NCI-H82 treated with DMSO at 0.1 percent for 48 hours (cell line): ENCODE results near the gene SLC4A5.
"Not testable (repeated sequence)": the region's sequence is repeated elsewhere in the genome, so short reads cannot be mapped to it uniquely, and the experiment has no call there.

Experiments
- DNase-seq: peaks from one replicate; lab custom pipeline; 2025; ENCODE audit not compliant: unreplicated experiment; lab: John Stamatoyannopoulos, UW

The SLC4A5 gene

GRCh38 chr2:74205113-74205512 is 138.1 kb downstream of the SLC4A5 start:
- DNase-seq: no peak

- no peak for DNase-seq
Measured at GRCh38 chr2:74204436-74204835, 138.8 kb downstream of the SLC4A5 start.

- DNase-seq: no peak
Measured at GRCh38 chr2:74201596-74201995, 141.6 kb downstream of the SLC4A5 start.

GRCh38 chr2:74201196-74201595 is 142.0 kb downstream of the SLC4A5 start:
- no peak for DNase-seq

- DNase-seq: no peak
Measured at GRCh38 chr2:74199871-74200305, 143.3 kb downstream of the SLC4A5 start.

- no peak for DNase-seq
Measured at GRCh38 chr2:74199275-74199701, 143.9 kb downstream of the SLC4A5 start.

GRCh38 chr2:74198461-74199274 is 144.5 kb downstream of the SLC4A5 start, which contains the start of gene MTHFD2:
TSS of gene MTHFD2 (plus strand) at chr2:74198615. CDS start at chr2:74198642, 27 bp downstream.
- DNase-seq: peak; percentile 94

GRCh38 chr2:74198023-74198460 is 145.2 kb downstream of the SLC4A5 start:
- DNase-seq: no peak

- no peak for DNase-seq
Measured at GRCh38 chr2:74197049-74197448, 146.2 kb downstream of the SLC4A5 start.

- DNase-seq: no peak
Measured at GRCh38 chr2:74194799-74195198, 148.4 kb downstream of the SLC4A5 start.

- no peak for DNase-seq
Measured at GRCh38 chr2:74191596-74192380, 151.4 kb downstream of the SLC4A5 start.

- no peak for DNase-seq
Measured at GRCh38 chr2:74188696-74189095, 154.5 kb downstream of the SLC4A5 start.

- no peak for DNase-seq
Measured at GRCh38 chr2:74188018-74188601, 155.1 kb downstream of the SLC4A5 start.

GRCh38 chr2:74186706-74187105 is 156.5 kb downstream of the SLC4A5 start:
- not testable (repeated sequence) for DNase-seq

GRCh38 chr2:74186038-74186437 is 157.2 kb downstream of the SLC4A5 start:
- DNase-seq: no peak

GRCh38 chr2:74183878-74184277 is 159.3 kb downstream of the SLC4A5 start:
- DNase-seq: no peak

GRCh38 chr2:74181739-74182138 is 161.5 kb downstream of the SLC4A5 start:
- DNase-seq: peak; percentile 98

- DNase-seq: no peak
Measured at GRCh38 chr2:74179063-74179865, 164.0 kb downstream of the SLC4A5 start.

- peak; percentile 99 for DNase-seq
Measured at GRCh38 chr2:74178211-74179062, 164.8 kb downstream of the SLC4A5 start, which contains the start of gene MOB1A. TSS of gene MOB1A (minus strand) at chr2:74178879. CDS start at chr2:74178674, 205 bp downstream.

- DNase-seq: no peak
Measured at GRCh38 chr2:74177696-74178095, 165.5 kb downstream of the SLC4A5 start.
